Prostate gland (tissue), 2 donors: ENCODE data around the gene KRT14.
"Not testable (repeated sequence)": the region's sequence is repeated elsewhere in the genome, so short reads cannot be mapped to it uniquely, and the experiment has no call there.

Experiments
- POLR2A ChIP-seq: fragments of 450-650 bp; IDR thresholded peaks from one replicate; pipeline ENCODE4 v1.6.1; 2016; ENCODE audit warnings: antibody characterized with exemption, mild to moderate bottlenecking
- POLR2AphosphoS5 ChIP-seq: sonication (generic); formaldehyde crosslinking; IDR thresholded peaks from one replicate; pipeline ENCODE4 v1.6.1; 2017; ENCODE audit warnings: antibody characterized with exemption
- TF ChIP-seq, protein P1 (sequence below), 4 experiments: fragments of 200-600 bp in 2 of 4; fragments of 450-650 bp in 2 of 4; sonication (generic) in 2 of 4; IDR thresholded peaks; 1 replicate in 3 of 4; 2 replicates in 1 of 4; pipeline ENCODE4 v1.5.1; 2016 to 2019; ENCODE audit warnings: antibody characterized with exemption in 4 of 4, mild to moderate bottlenecking in 2 of 4, moderate library complexity in 2 of 4

DNA sequence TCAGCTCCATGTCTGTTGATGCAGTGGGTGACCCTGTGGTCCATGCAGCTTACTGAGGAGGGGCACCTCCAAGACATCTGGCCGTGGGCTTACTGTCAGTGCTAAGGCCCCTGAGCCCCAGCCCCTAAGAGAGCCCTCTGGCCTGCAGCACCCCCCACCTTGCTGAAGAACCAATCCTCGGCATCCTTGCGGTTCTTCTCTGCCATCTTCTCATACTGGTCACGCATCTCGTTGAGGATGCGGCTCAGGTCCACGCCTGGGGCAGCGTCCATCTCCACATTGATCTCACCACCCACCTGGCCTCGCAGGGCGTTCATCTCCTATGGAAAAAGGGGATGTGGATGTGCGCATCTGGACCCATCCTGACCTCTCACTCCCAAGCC, 34.7 kb upstream of the KRT14 start:
- TF ChIP-seq POLR2A, POLR2AphosphoS5: not testable (repeated sequence)
- TF ChIP-seq, protein P1, sequence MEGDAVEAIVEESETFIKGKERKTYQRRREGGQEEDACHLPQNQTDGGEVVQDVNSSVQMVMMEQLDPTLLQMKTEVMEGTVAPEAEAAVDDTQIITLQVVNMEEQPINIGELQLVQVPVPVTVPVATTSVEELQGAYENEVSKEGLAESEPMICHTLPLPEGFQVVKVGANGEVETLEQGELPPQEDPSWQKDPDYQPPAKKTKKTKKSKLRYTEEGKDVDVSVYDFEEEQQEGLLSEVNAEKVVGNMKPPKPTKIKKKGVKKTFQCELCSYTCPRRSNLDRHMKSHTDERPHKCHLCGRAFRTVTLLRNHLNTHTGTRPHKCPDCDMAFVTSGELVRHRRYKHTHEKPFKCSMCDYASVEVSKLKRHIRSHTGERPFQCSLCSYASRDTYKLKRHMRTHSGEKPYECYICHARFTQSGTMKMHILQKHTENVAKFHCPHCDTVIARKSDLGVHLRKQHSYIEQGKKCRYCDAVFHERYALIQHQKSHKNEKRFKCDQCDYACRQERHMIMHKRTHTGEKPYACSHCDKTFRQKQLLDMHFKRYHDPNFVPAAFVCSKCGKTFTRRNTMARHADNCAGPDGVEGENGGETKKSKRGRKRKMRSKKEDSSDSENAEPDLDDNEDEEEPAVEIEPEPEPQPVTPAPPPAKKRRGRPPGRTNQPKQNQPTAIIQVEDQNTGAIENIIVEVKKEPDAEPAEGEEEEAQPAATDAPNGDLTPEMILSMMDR (IDR thresholded peaks at IDR 0.05), result not testable (repeated sequence)
